ENCODE data around the gene ZNF385A. TPM values are rescaled to one million over a fixed set of nuclear protein-coding genes. Genes with fewer than 3 reads are reported as not detected.

The ZNF385A gene
- total RNA-seq, 1 donor from 2014 or later = 15.6 TPM

DNA sequence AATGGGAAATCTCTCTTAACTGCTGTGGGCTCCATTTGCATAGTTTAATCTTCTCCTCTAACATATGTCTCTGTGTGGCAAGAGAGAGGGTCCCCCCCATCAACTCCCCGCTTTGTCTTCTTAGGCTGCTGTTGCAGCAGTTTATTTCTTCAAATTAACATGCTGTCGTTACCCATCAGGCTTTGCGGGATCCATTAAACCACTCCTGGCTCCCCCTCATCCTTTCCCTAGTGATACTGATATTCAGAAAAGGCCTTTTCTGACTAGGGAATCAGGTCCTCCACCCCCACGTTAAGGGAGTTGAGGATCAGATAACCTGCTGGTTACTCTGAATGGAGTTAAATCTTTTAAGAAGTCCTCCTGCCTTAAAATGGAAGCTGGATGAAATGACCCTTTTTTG is 35.5 kb downstream of the ZNF385A start:
- Mint-ChIP-seq H3K36me3 (ENCODE audit: insufficient read depth) (peaks cover 28% of the 10 kb centered on the region), H3K9me3 (ENCODE audit: low read depth) (no peaks in the 10 kb centered on the region), H3K4me3 (ENCODE audit: low read depth) (no peak overlapping the region), H3K27ac (no peak overlapping the region), H3K27me3 (no peaks in the 10 kb centered on the region), H3K4me1 (ENCODE audit: low read depth) (peaks cover 24% of the 10 kb centered on the region)
- DNase-seq (ENCODE audit: low spot score, unreplicated experiment) = no peak
- TF ChIP-seq, protein P1, sequence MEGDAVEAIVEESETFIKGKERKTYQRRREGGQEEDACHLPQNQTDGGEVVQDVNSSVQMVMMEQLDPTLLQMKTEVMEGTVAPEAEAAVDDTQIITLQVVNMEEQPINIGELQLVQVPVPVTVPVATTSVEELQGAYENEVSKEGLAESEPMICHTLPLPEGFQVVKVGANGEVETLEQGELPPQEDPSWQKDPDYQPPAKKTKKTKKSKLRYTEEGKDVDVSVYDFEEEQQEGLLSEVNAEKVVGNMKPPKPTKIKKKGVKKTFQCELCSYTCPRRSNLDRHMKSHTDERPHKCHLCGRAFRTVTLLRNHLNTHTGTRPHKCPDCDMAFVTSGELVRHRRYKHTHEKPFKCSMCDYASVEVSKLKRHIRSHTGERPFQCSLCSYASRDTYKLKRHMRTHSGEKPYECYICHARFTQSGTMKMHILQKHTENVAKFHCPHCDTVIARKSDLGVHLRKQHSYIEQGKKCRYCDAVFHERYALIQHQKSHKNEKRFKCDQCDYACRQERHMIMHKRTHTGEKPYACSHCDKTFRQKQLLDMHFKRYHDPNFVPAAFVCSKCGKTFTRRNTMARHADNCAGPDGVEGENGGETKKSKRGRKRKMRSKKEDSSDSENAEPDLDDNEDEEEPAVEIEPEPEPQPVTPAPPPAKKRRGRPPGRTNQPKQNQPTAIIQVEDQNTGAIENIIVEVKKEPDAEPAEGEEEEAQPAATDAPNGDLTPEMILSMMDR (IDR thresholded peaks at IDR 0.05; ENCODE audit: unreplicated experiment) = no peak

DNA sequence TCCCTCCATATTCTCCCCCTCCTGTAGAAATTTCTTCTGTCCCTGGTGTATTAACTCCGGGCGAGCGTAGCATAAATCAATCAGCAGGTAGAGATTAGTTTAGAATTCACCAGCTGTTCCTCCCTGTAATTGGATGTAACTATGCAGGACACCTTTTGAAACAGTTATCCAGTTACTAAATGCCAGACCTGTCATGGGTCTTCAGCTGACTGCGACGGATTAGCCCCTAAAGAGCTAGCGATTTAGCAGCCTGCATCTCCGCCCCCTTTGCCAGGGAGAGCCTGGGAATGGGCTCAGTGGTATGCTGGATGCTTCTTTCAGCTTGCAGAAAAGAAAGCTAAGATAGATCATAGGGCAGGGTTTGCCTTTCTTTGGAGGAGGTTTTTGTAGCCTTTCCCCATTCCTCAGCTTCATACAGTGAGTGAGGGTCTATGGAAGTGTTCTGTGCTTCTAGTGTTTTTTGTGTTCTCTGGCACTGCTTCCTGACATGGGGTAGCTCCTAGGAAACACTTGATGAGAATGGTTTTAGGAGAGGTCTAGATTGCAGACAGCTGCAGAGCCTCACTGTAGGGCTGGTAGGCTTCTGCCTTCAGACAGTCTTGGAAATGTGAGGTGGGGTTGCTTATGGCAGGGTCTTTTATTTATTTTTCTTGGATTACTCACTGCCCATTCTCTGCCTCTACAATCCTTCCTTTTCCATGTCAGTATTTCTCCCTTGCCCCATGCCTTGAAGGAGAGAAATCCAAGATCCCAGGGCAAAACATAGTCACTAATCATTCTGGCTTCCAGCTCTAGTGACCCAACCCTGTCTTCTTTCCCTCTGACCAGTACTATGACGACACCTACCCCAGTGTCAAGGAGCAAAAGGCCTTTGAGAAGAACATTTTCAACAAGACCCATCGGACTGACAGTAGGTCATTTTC is 42.9 kb downstream of the ZNF385A start:
- peaks cover 43% of the 10 kb centered on the region for H3K4me1 Mint-ChIP-seq (ENCODE audit: low read depth)
- DNase-seq (ENCODE audit: low spot score, unreplicated experiment) = no peak
- H3K27me3 Mint-ChIP-seq = no peaks in the 10 kb centered on the region
- peaks cover 32% of the 10 kb centered on the region for H3K36me3 Mint-ChIP-seq (ENCODE audit: insufficient read depth)
- no peaks in the 10 kb centered on the region for H3K9me3 Mint-ChIP-seq (ENCODE audit: low read depth)
- TF ChIP-seq, protein P1 (IDR thresholded peaks at IDR 0.05; ENCODE audit: unreplicated experiment) = no peak
- H3K4me3 Mint-ChIP-seq (ENCODE audit: low read depth) = no peak overlapping the region
- peak overlapping the region; percentile 88 for H3K27ac Mint-ChIP-seq

DNA sequence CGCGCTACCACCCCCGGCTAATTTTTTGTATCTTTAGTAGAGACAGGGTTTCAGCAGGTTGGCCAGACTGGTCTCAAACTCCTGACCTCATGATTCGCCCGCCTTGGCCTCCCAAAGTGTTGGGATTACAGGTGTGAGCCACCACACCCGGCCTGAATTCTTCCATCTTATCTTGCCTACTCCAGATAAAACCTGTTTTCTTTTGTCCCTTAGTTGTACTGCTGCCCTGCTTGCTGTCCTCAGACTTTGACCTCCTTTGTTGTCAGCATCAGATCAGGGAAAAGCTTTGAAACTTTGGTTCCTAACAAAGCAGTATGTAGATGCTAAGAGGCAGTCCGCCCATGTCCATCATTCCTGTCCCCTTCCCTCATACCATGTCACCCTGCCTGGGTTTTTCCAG is 43.7 kb downstream of the ZNF385A start:
- no peaks in the 10 kb centered on the region for H3K27me3 Mint-ChIP-seq
- H3K36me3 Mint-ChIP-seq (ENCODE audit: insufficient read depth) = peaks cover 32% of the 10 kb centered on the region
- no peak for DNase-seq (ENCODE audit: low spot score, unreplicated experiment)
- H3K27ac Mint-ChIP-seq = peak overlapping the region; percentile 88
- TF ChIP-seq, protein P1 (IDR thresholded peaks at IDR 0.05; ENCODE audit: unreplicated experiment) = no peak
- H3K4me1 Mint-ChIP-seq (ENCODE audit: low read depth) = peaks cover 45% of the 10 kb centered on the region
- peak overlapping the region; percentile 32 for H3K4me3 Mint-ChIP-seq (ENCODE audit: low read depth)
- H3K9me3 Mint-ChIP-seq (ENCODE audit: low read depth) = no peaks in the 10 kb centered on the region

DNA sequence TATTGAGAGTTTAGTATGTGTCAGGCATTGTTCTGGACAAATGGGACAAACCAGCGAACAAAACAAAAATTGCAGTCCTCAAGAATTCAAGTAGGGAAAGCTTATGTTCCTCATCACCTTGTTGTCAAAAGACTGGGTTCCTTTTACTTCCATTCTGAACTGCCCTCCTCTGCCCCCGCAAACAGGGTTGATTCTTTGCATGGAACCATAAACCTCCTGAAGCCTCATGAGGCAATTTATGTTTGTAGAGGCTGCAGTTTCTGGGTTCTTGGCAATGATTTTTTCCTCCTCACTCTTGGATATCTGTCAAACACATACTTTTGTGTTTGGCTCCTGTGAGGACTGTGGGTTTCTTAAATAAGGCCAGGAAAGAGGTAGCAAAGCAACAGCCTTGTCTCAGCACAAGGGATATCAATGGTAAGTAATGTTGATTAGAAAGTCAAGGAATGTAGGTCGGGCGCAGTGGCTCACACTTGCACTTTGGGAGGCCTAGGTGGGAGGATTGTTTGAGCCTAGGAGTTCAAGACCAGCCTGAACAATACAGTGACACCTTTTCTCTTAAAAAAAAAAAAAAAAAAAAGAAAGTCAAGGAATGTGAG is 45.7 kb downstream of the ZNF385A start:
- TF ChIP-seq, protein P1 (IDR thresholded peaks at IDR 0.05; ENCODE audit: unreplicated experiment) = no peak
- no peak overlapping the region for H3K4me3 Mint-ChIP-seq (ENCODE audit: low read depth)
- no peaks in the 10 kb centered on the region for H3K27me3 Mint-ChIP-seq
- peak overlapping the region; percentile 52 for H3K27ac Mint-ChIP-seq
- DNase-seq (ENCODE audit: low spot score, unreplicated experiment) = no peak
- no peaks in the 10 kb centered on the region for H3K9me3 Mint-ChIP-seq (ENCODE audit: low read depth)
- H3K36me3 Mint-ChIP-seq (ENCODE audit: insufficient read depth) = peaks cover 23% of the 10 kb centered on the region
- peaks cover 45% of the 10 kb centered on the region for H3K4me1 Mint-ChIP-seq (ENCODE audit: low read depth)

DNA sequence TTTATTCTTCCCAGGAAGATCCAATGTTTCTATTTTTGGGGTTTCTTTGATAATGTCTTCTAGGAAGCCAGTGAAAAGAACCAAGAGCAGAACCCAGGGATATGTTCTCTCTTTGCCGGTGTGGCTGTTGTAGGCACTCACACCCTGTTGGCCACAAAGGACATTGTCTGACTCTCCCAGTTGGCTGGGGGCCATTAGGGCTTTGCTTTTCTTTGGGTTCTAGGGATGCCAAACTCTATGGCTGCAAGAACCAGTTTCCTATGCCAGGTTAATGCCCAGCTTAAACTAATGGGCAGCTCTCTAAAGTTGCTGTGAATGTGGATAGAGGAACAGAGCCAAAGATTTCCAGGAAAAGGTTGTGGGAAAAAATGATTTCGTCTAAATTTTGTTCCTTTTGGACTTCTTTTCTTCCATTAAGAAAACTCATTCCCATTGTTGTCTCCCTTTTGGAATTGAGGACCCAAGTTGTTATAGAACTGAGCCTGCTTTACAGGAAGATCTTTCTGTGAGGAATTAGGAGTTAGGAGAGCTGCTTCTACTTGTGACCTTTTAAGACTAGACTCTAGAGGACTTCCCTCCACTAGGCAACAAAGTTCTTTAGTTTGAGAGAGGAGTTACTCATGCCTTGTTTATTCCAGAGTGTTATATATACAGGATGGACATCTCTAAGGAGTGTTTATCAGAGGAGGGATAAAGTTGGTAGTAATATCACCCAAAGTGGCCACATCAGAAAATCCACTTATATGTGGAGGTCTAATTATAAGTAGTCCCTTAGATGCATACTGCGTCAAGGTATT is 46.5 kb downstream of the ZNF385A start:
- no peak for DNase-seq (ENCODE audit: low spot score, unreplicated experiment)
- no peaks in the 10 kb centered on the region for H3K9me3 Mint-ChIP-seq (ENCODE audit: low read depth)
- H3K27ac Mint-ChIP-seq = peak overlapping the region; percentile 63
- peak overlapping the region; percentile 5 for H3K4me3 Mint-ChIP-seq (ENCODE audit: low read depth)
- H3K4me1 Mint-ChIP-seq (ENCODE audit: low read depth) = peaks cover 45% of the 10 kb centered on the region
- H3K36me3 Mint-ChIP-seq (ENCODE audit: insufficient read depth) = peaks cover 19% of the 10 kb centered on the region
- TF ChIP-seq, protein P1 (IDR thresholded peaks at IDR 0.05; ENCODE audit: unreplicated experiment) = no peak
- no peaks in the 10 kb centered on the region for H3K27me3 Mint-ChIP-seq
